HL-60 (cell line): Measurements from ENCODE around the gene PCNA.

Source experiments
- GABPA ChIP-seq: IDR thresholded peaks from 2 replicates; pipeline ENCODE4 v1.6.1; 2012; ENCODE audit warnings: low read depth
- SPI1 ChIP-seq: IDR thresholded peaks from 2 replicates; pipeline ENCODE4 v1.6.1; 2012; ENCODE audit warnings: low read depth, mild to moderate bottlenecking, borderline replicate concordance
- TF ChIP-seq, protein P1 (sequence below): IDR thresholded peaks from one replicate; pipeline ENCODE4 v1.5.1; 2011; ENCODE audit warnings: low read length, control low read depth, inconsistent platforms; ENCODE audit not compliant: insufficient read depth
- TF ChIP-seq, protein P2 (sequence below): IDR thresholded peaks from 2 replicates; pipeline ENCODE4 v1.6.1; 2012; ENCODE audit warnings: low read depth; ENCODE audit not compliant: insufficient replicate concordance

DNA sequence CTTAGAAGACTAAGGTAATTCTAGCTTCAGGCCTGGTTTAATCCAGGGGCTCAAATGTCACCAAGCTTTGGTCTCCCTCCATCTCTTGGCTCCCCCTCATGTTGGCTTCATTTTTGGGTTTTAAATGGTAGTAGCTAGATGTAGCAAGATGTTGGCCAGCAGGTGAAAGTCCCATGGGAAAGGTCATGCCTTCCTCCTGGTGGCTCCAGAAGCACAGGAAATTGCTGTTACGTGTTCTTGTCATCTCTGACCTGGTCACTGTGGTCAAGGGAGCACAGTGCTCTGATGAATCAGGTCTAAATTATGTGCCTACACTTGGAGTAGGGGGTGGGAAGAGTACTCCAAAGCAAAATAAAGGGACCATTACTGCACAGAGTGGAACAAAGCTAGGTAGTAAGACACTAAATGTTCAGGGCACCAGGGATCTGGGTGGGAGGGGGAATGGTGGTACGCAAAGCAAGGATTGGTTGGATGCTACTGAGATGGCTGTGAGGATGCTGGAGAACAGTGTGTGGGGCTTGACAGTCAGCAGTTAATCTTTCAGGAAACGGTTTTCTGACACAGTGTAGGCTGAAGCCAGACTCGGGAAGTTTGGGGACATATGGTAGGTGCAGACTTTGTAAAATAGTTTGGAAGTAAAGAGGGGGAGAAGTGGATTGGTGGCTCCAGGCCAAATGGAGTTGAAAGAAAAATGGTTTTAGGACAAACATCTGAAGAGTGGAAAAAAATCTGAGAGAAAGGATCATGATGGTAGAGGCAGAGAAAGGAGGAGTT lies 37.1 kb upstream of the PCNA start:
- TF ChIP-seq GABPA, result no peak
- TF ChIP-seq, protein P1, sequence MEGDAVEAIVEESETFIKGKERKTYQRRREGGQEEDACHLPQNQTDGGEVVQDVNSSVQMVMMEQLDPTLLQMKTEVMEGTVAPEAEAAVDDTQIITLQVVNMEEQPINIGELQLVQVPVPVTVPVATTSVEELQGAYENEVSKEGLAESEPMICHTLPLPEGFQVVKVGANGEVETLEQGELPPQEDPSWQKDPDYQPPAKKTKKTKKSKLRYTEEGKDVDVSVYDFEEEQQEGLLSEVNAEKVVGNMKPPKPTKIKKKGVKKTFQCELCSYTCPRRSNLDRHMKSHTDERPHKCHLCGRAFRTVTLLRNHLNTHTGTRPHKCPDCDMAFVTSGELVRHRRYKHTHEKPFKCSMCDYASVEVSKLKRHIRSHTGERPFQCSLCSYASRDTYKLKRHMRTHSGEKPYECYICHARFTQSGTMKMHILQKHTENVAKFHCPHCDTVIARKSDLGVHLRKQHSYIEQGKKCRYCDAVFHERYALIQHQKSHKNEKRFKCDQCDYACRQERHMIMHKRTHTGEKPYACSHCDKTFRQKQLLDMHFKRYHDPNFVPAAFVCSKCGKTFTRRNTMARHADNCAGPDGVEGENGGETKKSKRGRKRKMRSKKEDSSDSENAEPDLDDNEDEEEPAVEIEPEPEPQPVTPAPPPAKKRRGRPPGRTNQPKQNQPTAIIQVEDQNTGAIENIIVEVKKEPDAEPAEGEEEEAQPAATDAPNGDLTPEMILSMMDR, result no peak
- TF ChIP-seq, protein P2, sequence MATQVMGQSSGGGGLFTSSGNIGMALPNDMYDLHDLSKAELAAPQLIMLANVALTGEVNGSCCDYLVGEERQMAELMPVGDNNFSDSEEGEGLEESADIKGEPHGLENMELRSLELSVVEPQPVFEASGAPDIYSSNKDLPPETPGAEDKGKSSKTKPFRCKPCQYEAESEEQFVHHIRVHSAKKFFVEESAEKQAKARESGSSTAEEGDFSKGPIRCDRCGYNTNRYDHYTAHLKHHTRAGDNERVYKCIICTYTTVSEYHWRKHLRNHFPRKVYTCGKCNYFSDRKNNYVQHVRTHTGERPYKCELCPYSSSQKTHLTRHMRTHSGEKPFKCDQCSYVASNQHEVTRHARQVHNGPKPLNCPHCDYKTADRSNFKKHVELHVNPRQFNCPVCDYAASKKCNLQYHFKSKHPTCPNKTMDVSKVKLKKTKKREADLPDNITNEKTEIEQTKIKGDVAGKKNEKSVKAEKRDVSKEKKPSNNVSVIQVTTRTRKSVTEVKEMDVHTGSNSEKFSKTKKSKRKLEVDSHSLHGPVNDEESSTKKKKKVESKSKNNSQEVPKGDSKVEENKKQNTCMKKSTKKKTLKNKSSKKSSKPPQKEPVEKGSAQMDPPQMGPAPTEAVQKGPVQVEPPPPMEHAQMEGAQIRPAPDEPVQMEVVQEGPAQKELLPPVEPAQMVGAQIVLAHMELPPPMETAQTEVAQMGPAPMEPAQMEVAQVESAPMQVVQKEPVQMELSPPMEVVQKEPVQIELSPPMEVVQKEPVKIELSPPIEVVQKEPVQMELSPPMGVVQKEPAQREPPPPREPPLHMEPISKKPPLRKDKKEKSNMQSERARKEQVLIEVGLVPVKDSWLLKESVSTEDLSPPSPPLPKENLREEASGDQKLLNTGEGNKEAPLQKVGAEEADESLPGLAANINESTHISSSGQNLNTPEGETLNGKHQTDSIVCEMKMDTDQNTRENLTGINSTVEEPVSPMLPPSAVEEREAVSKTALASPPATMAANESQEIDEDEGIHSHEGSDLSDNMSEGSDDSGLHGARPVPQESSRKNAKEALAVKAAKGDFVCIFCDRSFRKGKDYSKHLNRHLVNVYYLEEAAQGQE, result no peak
- TF ChIP-seq SPI1, result no peak
